OCI-LY7 (cell line): ENCODE measurements around the gene ADAMTS16. TPM values are rescaled to one million over a fixed set of nuclear protein-coding genes. Genes with fewer than 3 reads are reported as not detected.

ENCODE experiments used
- BruUV-seq: library from RNA; stranded (reverse); fragments of 400-500 nt; replicated peaks from 2 replicates; lab custom pipeline; 2021; lab: Mats Ljungman, UMichigan
- CTCF ChIA-PET: fragments of 300-600 bp; sonication (Branson Sonifier 250); formaldehyde crosslinking; loops from one replicate; lab custom pipeline; 2022; ENCODE audit warnings: antibody characterized with exemption; ENCODE audit not compliant: unreplicated experiment; lab: Charles Lee
- POLR2A ChIA-PET: fragments of 300-600 bp; sonication (Branson Sonifier 250); formaldehyde crosslinking; loops from one replicate; lab custom pipeline; 2022; ENCODE audit warnings: antibody characterized with exemption; lab: Charles Lee
- DNase-seq: peaks from one replicate; pipeline ENCODE4 v3.0.0-alpha.2; 2015; ENCODE audit warnings: low spot score
- H2AFZ ChIP-seq: fragments of 200-600 bp; sonication (generic), shearing (Covaris generic); 2 replicates; pipeline ENCODE4 v1.6.1; 2014; ENCODE audit warnings: mild to moderate bottlenecking, antibody characterized with exemption, low read length, moderate library complexity
- H3K27ac ChIP-seq: fragments of 200-600 bp; sonication (generic); 2 replicates; pipeline ENCODE4 v1.5.1; 2014; ENCODE audit warnings: mixed run types, low read depth, mild to moderate bottlenecking, moderate library complexity, low read length, inconsistent platforms; ENCODE audit not compliant: poor library complexity, severe bottlenecking
- H3K36me3 ChIP-seq: fragments of 200-600 bp; sonication (generic); 2 replicates; pipeline ENCODE4 v1.6.1; 2014; ENCODE audit warnings: mild to moderate bottlenecking, antibody characterized with exemption, low read length, moderate library complexity, mixed read lengths; ENCODE audit not compliant: insufficient read depth
- H3K4me1 ChIP-seq: fragments of 200-600 bp; sonication (generic); 2 replicates; pipeline ENCODE4 v1.5.1; 2014; ENCODE audit warnings: mild to moderate bottlenecking, low read length; ENCODE audit not compliant: insufficient read depth, poor library complexity, severe bottlenecking
- H3K4me2 ChIP-seq: fragments of 200-600 bp; sonication (generic); 2 replicates; pipeline ENCODE4 v1.6.1; 2014; ENCODE audit warnings: mild to moderate bottlenecking, low read length
- H3K4me3 ChIP-seq: fragments of 200-600 bp; sonication (generic); 2 replicates; pipeline ENCODE4 v1.5.1; 2014; ENCODE audit warnings: mild to moderate bottlenecking, low read depth, low read length; ENCODE audit not compliant: poor library complexity, severe bottlenecking
- H3K79me2 ChIP-seq: fragments of 200-600 bp; sonication (generic); 2 replicates; pipeline ENCODE4 v1.6.1; 2016; ENCODE audit warnings: low read depth, mild to moderate bottlenecking, low read length, moderate library complexity, mixed read lengths; ENCODE audit not compliant: insufficient read depth
- H3K9me2 ChIP-seq: fragments of 200-600 bp; sonication (generic); 2 replicates; pipeline ENCODE4 v1.6.1; 2016; ENCODE audit warnings: mild to moderate bottlenecking, low read length, mixed read lengths; ENCODE audit not compliant: insufficient read depth
- H3K9me3 ChIP-seq: fragments of 200-600 bp; sonication (generic); 2 replicates; pipeline ENCODE4 v1.6.1; 2014; ENCODE audit warnings: mild to moderate bottlenecking, mixed run types, low read length, mixed read lengths
- H4K20me1 ChIP-seq: fragments of 200-600 bp; sonication (generic); 2 replicates; pipeline ENCODE4 v1.6.1; 2014; ENCODE audit warnings: mild to moderate bottlenecking, antibody characterized with exemption, low read length, moderate library complexity, mixed read lengths; ENCODE audit not compliant: insufficient read depth
- EZH2phosphoT487 ChIP-seq: fragments of 200-600 bp; sonication (generic); IDR thresholded peaks from 2 replicates; pipeline ENCODE4 v1.6.1; 2018; ENCODE audit warnings: low read depth, borderline replicate concordance, mild to moderate bottlenecking, mixed run types, antibody characterized with exemption, low read length, moderate library complexity, mixed read lengths
- intact Hi-C: fragments of 100-400 bp; cut with micrococcal nuclease; formaldehyde crosslinking; loops from one replicate; pipeline ENCODE4 v1.10.0; 2022; ENCODE audit not compliant: unreplicated experiment
- total RNA-seq, 2 experiments: library from RNA; depleted of rRNA in 1 of 2; stranded (reverse); fragments of >200 nt in 1 of 2; shearing (Covaris generic) in 1 of 2; gene quantifications; 2 replicates each; pipeline ENCODE4 v1.2.3, GENCODE V29; 2014 to 2022
- TF ChIP-seq, protein P1 (sequence below): fragments of 200-600 bp; sonication (generic); conservative IDR thresholded peaks from 2 replicates; pipeline ENCODE4 v1.5.1; 2014; ENCODE audit warnings: mild to moderate bottlenecking, antibody characterized with exemption, low read length, moderate library complexity, mixed read lengths

The ADAMTS16 gene
- total RNA-seq, 2 experiments from 2014 or later: not detected

DNA sequence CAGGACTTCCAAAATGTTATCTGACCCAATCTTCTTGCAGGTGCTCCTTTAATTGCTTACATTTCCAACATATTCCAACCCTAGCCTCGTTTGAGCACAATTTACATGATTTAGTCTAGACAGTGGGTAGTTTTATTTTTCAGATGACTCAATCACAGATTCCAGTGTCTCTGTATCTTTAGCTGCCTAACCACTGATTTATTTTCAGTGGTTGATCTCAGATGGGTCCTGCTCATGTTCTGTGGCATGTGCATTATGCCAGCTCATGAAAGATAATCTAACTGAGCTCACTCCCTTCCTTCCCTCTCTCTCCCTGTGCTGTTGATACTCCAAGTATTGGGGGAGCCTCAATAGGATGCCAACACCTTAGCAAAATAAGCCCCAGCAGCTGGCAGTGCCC, 176.2 kb downstream of the ADAMTS16 start:
- H3K4me2 ChIP-seq: no peak overlapping the region
- ChIA-PET POLR2A (interaction anchor here (0.8 kb wide), 1 partner anchor 52 kb away, joined by 3 read pairs; no protein-coding TSS in a partner anchor), CTCF (no interaction called here)
- H3K9me2 ChIP-seq: no peaks in the 10 kb centered on the region
- H3K79me2 ChIP-seq: no peaks in the 10 kb centered on the region
- TF ChIP-seq, protein P1, sequence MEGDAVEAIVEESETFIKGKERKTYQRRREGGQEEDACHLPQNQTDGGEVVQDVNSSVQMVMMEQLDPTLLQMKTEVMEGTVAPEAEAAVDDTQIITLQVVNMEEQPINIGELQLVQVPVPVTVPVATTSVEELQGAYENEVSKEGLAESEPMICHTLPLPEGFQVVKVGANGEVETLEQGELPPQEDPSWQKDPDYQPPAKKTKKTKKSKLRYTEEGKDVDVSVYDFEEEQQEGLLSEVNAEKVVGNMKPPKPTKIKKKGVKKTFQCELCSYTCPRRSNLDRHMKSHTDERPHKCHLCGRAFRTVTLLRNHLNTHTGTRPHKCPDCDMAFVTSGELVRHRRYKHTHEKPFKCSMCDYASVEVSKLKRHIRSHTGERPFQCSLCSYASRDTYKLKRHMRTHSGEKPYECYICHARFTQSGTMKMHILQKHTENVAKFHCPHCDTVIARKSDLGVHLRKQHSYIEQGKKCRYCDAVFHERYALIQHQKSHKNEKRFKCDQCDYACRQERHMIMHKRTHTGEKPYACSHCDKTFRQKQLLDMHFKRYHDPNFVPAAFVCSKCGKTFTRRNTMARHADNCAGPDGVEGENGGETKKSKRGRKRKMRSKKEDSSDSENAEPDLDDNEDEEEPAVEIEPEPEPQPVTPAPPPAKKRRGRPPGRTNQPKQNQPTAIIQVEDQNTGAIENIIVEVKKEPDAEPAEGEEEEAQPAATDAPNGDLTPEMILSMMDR: no peak
- no peak for TF ChIP-seq EZH2phosphoT487
- no peak overlapping the region for H2AFZ ChIP-seq
- BruUV-seq: no TSS peak
- intact Hi-C loops: no loop called here
- no peaks in the 10 kb centered on the region for H4K20me1 ChIP-seq
- no peak overlapping the region for H3K4me3 ChIP-seq
- H3K36me3 ChIP-seq: no peaks in the 10 kb centered on the region
- no peak for DNase-seq
- no peaks in the 10 kb centered on the region for H3K9me3 ChIP-seq
- no peaks in the 10 kb centered on the region for H3K4me1 ChIP-seq
- H3K27ac ChIP-seq: no peak overlapping the region

DNA sequence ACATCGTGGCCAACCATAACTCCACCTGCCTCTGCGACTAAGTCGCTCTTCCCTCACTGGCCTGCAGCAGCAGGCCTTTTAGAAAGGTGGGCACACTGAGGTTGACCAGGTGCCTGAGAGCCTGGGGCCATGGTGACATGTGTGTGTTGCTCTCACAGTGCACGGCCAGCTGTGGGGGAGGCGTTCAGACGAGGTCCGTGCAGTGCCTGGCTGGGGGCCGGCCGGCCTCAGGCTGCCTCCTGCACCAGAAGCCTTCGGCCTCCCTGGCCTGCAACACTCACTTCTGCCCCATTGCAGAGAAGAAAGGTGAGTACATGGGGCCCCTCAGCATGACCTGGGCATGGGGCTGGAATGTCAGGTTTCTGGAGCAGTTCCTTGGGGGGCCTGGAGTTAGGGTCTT, 177.8 kb downstream of the ADAMTS16 start:
- no TSS peak for BruUV-seq
- H3K9me2 ChIP-seq: no peaks in the 10 kb centered on the region
- H3K4me1 ChIP-seq: no peaks in the 10 kb centered on the region
- DNase-seq: no peak
- CTCF ChIA-PET: no interaction called here
- no peak overlapping the region for H2AFZ ChIP-seq
- intact Hi-C loops: no loop called here
- POLR2A ChIA-PET: no interaction called here
- no peak overlapping the region for H3K27ac ChIP-seq
- no peak for TF ChIP-seq EZH2phosphoT487
- TF ChIP-seq, protein P1: no peak
- no peaks in the 10 kb centered on the region for H4K20me1 ChIP-seq
- H3K79me2 ChIP-seq: no peaks in the 10 kb centered on the region
- no peaks in the 10 kb centered on the region for H3K36me3 ChIP-seq
- H3K4me3 ChIP-seq: no peak overlapping the region
- no peaks in the 10 kb centered on the region for H3K9me3 ChIP-seq
- H3K4me2 ChIP-seq: no peak overlapping the region

- H3K79me2 ChIP-seq: no peaks in the 10 kb centered on the region
- CTCF ChIA-PET: no interaction called here
- H3K4me3 ChIP-seq: no peak overlapping the region
- no peaks in the 10 kb centered on the region for H3K36me3 ChIP-seq
- intact Hi-C loops: no loop called here
- no peaks in the 10 kb centered on the region for H3K9me2 ChIP-seq
- POLR2A ChIA-PET: no interaction called here
- TF ChIP-seq, protein P1: no peak
- TF ChIP-seq EZH2phosphoT487: no peak
- no peak overlapping the region for H3K4me2 ChIP-seq
- no peak for DNase-seq
- H4K20me1 ChIP-seq: no peaks in the 10 kb centered on the region
- BruUV-seq: no TSS peak
- no peak overlapping the region for H3K27ac ChIP-seq
- no peak overlapping the region for H2AFZ ChIP-seq
- no peaks in the 10 kb centered on the region for H3K9me3 ChIP-seq
- no peaks in the 10 kb centered on the region for H3K4me1 ChIP-seq
Observed at GRCh38 chr5:5318426-5319190, 178.5 kb downstream of the ADAMTS16 start.
